CD4-positive, alpha-beta T cell (primary cell): ENCODE measurements around the gene CLEC2D. TPM values are rescaled to one million over a fixed set of nuclear protein-coding genes. Genes with fewer than 3 reads are reported as not detected.
"Not testable (repeated sequence)": the region's sequence is repeated elsewhere in the genome, so short reads cannot be mapped to it uniquely, and the experiment has no call there.

Experiments
- ATAC-seq: fragments of 200-7000 bp; cut with Tn5 transposase; one replicate; pipeline ENCODE4 v1.10.0; 2022; ENCODE audit warnings: mild to moderate bottlenecking; ENCODE audit not compliant: poor library complexity
- CTCF ChIA-PET: fragments of 350-600 bp; sonication (Branson Sonifier 250); formaldehyde crosslinking; loops from one replicate; lab custom pipeline; 2021; ENCODE audit warnings: antibody characterized with exemption, inconsistent platforms; lab: Charles Lee
- POLR2A ChIA-PET: fragments of 350-600 bp; sonication (Branson Sonifier 250); formaldehyde crosslinking; loops from one replicate; lab custom pipeline; 2021; ENCODE audit warnings: antibody characterized with exemption, inconsistent platforms; lab: Charles Lee
- DNase-seq, 14 experiments: peaks; one replicate each; pipeline ENCODE4 v3.0.0-alpha.2; 2013 to 2020; ENCODE audit warnings: mixed read lengths in 2 of 14
- H3K27ac ChIP-seq, 2 donors: one replicate each; pipeline versions ENCODE4 v1.5.1 to v1.7.0; 2013; ENCODE audit warnings: low read length in 2 of 2, low read depth in 1 of 2, mild to moderate bottlenecking in 1 of 2
- H3K27me3 ChIP-seq, 2 experiments: 1 replicate in 1 of 2; 2 replicates in 1 of 2; pipeline versions ENCODE4 v1.6.1 to v1.7.0; 2013; ENCODE audit warnings: low read length in 2 of 2, control low read depth in 1 of 2, mild to moderate bottlenecking in 1 of 2, moderate library complexity in 1 of 2; ENCODE audit not compliant: insufficient read depth in 2 of 2, control insufficient read depth in 1 of 2
- H3K36me3 ChIP-seq: one replicate; pipeline ENCODE4 v1.6.1; 2013; ENCODE audit warnings: low read length, control low read depth; ENCODE audit not compliant: insufficient read depth
- H3K4me1 ChIP-seq: one replicate; pipeline ENCODE4 v1.6.1; 2013; ENCODE audit warnings: low read length, control low read depth; ENCODE audit not compliant: insufficient read depth
- H3K4me3 ChIP-seq: one replicate; pipeline ENCODE4 v1.5.1; 2013; ENCODE audit warnings: mild to moderate bottlenecking, low read length, moderate library complexity
- H3K9me3 ChIP-seq, 2 experiments: 1 replicate in 1 of 2; 2 replicates in 1 of 2; pipeline versions ENCODE4 v1.6.1 to v1.7.0; 2013; ENCODE audit warnings: low read length in 2 of 2, mild to moderate bottlenecking in 2 of 2, control low read depth in 1 of 2, moderate library complexity in 1 of 2; ENCODE audit not compliant: control insufficient read depth in 1 of 2, insufficient read depth in 1 of 2
- H3K27ac Mint-ChIP-seq: one replicate; pipeline ENCODE4 v1.8.0; 2020; ENCODE audit warnings: mixed read lengths
- H3K27me3 Mint-ChIP-seq: one replicate; pipeline ENCODE4 v1.8.0; 2021; ENCODE audit warnings: mixed read lengths
- H3K36me3 Mint-ChIP-seq: one replicate; pipeline ENCODE4 v1.8.0; 2021; ENCODE audit warnings: low read depth, mixed read lengths
- H3K4me1 Mint-ChIP-seq: one replicate; pipeline ENCODE4 v1.8.0; 2021; ENCODE audit warnings: low read depth, mixed read lengths
- H3K4me3 Mint-ChIP-seq: one replicate; pipeline ENCODE4 v1.8.0; 2020; ENCODE audit warnings: mild to moderate bottlenecking, mixed read lengths
- H3K9me3 Mint-ChIP-seq: one replicate; pipeline ENCODE4 v1.8.0; 2020; ENCODE audit warnings: mixed read lengths
- intact Hi-C, 2 experiments: fragments of 100-400 bp; cut with DNase I in 1 of 2; cut with micrococcal nuclease in 1 of 2; formaldehyde crosslinking; loops; one replicate each; pipeline versions ENCODE4 v1.15.1 to v1.9.0; 2023 to 2025; cut with DNase I, micrococcal nuclease
- total RNA-seq, 174 experiments: library from RNA in 2 of 174; stranded (reverse) in 2 of 174; gene quantifications; one replicate each; pipeline ENCODE4 v1.2.3 and lab custom pipeline; 2021 to 2026
- TF ChIP-seq, protein P1 (sequence below): fragments of 200-600 bp; IDR thresholded peaks from one replicate; pipeline ENCODE4 v1.8.0; 2022; ENCODE audit warnings: antibody characterized with exemption, mild to moderate bottlenecking

CLEC2D gene
- total RNA-seq, 2 experiments from 2014 or later: 121 to 122 TPM

DNA sequence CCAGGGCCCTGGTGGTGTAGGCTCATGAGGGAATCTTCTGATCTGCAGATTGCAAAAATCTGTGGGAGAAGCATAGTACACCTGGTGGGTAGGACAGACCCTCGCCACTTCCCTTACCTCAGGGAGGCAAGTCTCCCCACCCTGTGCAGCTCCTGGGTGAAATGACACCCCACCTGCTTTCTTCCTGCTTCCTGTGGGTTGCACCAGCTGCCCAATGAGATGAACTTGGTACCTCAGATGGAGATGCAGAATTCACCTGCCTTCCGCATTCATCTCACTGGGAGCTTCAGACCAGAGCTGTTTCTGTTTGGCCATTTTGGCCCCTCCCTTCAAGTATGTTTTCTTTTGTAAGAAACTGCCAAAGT is 4.7 kb downstream of the CLEC2D start:
- H3K36me3 Mint-ChIP-seq: peaks cover 83% of the 10 kb centered on the region
- Histone ChIP-seq H3K27ac (peak overlapping the region; percentile 77 to 88), H3K4me1 (peaks cover 34% of the 10 kb centered on the region), H3K9me3 (peaks cover 0 to 3% of the 10 kb centered on the region in 2 experiments), H3K4me3 (peak overlapping the region; percentile 72), H3K27me3 (no peaks in the 10 kb centered on the region), H3K36me3 (peaks cover 30% of the 10 kb centered on the region)
- no peaks in the 10 kb centered on the region for H3K9me3 Mint-ChIP-seq
- H3K4me3 Mint-ChIP-seq: peak overlapping the region; percentile 87
- POLR2A ChIA-PET: interaction anchor here (0.8 to 12.3 kb wide), 21 partner anchors 9 to 333 kb away, joined by 3 to 238 read pairs (median 6); partner anchors contain the start of gene CD69
- H3K4me1 Mint-ChIP-seq: peaks cover 81% of the 10 kb centered on the region
- peak; percentile 21 for ATAC-seq
- DNase-seq: peak in 12 of 14 experiments; percentile 17 to 88 (median 36)
- CTCF ChIA-PET: interaction anchor here (0.8 to 1.6 kb wide), 2 partner anchors 9 to 34 kb away, joined by 3 to 6 read pairs; no protein-coding TSS in a partner anchor
- no peaks in the 10 kb centered on the region for H3K27me3 Mint-ChIP-seq
- peak overlapping the region; percentile 90 for H3K27ac Mint-ChIP-seq
- intact Hi-C loops: loop anchor here (5.0 kb wide), 3 partner anchors 33 to 193 kb away; partner anchors contain the start of gene CLEC2B (in 1 of the 2)
- TF ChIP-seq, protein P1, sequence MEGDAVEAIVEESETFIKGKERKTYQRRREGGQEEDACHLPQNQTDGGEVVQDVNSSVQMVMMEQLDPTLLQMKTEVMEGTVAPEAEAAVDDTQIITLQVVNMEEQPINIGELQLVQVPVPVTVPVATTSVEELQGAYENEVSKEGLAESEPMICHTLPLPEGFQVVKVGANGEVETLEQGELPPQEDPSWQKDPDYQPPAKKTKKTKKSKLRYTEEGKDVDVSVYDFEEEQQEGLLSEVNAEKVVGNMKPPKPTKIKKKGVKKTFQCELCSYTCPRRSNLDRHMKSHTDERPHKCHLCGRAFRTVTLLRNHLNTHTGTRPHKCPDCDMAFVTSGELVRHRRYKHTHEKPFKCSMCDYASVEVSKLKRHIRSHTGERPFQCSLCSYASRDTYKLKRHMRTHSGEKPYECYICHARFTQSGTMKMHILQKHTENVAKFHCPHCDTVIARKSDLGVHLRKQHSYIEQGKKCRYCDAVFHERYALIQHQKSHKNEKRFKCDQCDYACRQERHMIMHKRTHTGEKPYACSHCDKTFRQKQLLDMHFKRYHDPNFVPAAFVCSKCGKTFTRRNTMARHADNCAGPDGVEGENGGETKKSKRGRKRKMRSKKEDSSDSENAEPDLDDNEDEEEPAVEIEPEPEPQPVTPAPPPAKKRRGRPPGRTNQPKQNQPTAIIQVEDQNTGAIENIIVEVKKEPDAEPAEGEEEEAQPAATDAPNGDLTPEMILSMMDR: no peak

DNA sequence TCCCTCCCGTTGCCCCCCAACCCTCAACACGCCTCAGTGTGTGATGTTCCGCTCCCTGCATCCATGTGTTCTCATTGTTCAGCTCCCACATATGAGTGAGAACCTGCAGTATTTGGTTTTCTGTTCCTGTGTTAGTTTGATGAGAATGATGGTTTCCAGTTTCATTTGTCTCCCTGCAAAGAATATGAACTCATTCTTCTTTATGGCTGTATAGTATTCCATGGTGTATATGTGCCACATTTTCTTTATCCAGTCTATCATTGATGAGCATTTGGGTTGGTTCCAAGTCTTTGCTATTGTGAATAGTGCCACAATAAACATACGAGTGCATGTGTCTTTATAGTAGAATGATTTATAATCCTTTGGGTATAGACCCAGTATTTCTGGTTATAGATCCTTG is 13.0 kb downstream of the CLEC2D start:
- Mint-ChIP-seq H3K4me3 (peak overlapping the region; percentile 22), H3K36me3 (peaks cover 96% of the 10 kb centered on the region), H3K4me1 (peaks cover 87% of the 10 kb centered on the region), H3K27ac (peak overlapping the region; percentile 75)
- ChIA-PET POLR2A (interaction anchor here (0.7 to 12.3 kb wide), 11 partner anchors 8 to 75 kb away, joined by 3 to 238 read pairs (median 6); partner anchors contain the start of genes CLEC2D and KLRB1), CTCF (interaction anchor here (1.0 to 1.5 kb wide), 4 partner anchors 8 to 35 kb away, joined by 3 to 7 read pairs (median 4); no protein-coding TSS in a partner anchor)
- H3K27ac ChIP-seq, DNase-seq, ATAC-seq, H3K27me3 ChIP-seq, H3K9me3 Mint-ChIP-seq, H3K27me3 Mint-ChIP-seq, H3K4me3 ChIP-seq: not testable (repeated sequence)
- H3K9me3 ChIP-seq: peaks cover 0 to 19% of the 10 kb centered on the region in 2 experiments
- peaks cover 83% of the 10 kb centered on the region for H3K36me3 ChIP-seq
- H3K4me1 ChIP-seq: peaks cover 36% of the 10 kb centered on the region
- intact Hi-C loops: loop anchor here in 1 of 2 experiments (5.0 kb wide), 1 partner anchor 35 kb away; no protein-coding TSS in a partner anchor

DNA sequence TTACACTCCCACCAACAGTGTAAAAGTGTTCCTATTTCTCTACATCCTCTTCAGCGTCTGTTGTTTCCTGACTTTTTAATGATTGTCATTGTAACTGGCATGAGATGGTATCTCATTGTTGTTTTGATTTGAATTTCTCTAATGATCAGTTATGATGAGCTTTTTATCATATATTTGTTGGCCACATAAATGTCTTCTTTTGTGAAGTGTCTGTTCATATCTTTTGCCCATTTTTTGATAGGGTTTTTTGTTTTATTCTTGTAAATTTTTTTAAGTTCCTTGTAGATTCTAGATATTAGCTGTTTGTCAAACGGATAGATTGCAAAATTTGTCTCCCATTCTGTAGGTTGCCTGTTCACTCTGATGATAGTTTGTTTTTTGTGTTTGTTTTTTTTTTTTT is 13.4 kb downstream of the CLEC2D start:
- H3K27ac ChIP-seq, H3K4me3 ChIP-seq, H3K27me3 Mint-ChIP-seq, ATAC-seq, H3K27me3 ChIP-seq, DNase-seq, H3K9me3 Mint-ChIP-seq: not testable (repeated sequence)
- Mint-ChIP-seq H3K36me3 (peaks cover 96% of the 10 kb centered on the region), H3K4me3 (peak overlapping the region; percentile 12), H3K4me1 (peaks cover 83% of the 10 kb centered on the region), H3K27ac (peak overlapping the region; percentile 75)
- CTCF ChIA-PET: interaction anchor here (1.1 to 1.5 kb wide), 3 partner anchors 9 to 35 kb away, joined by 3 to 7 read pairs (median 4); no protein-coding TSS in a partner anchor
- intact Hi-C loops: loop anchor here in 1 of 2 experiments (5.0 kb wide), 1 partner anchor 36 kb away; no protein-coding TSS in a partner anchor
- Histone ChIP-seq H3K4me1 (peaks cover 37% of the 10 kb centered on the region), H3K9me3 (peaks cover 0 to 19% of the 10 kb centered on the region in 2 experiments), H3K36me3 (peaks cover 87% of the 10 kb centered on the region)
- POLR2A ChIA-PET: interaction anchor here (1.0 to 12.3 kb wide), 6 partner anchors 9 to 34 kb away, joined by 3 to 238 read pairs (median 10); no protein-coding TSS in a partner anchor

DNA sequence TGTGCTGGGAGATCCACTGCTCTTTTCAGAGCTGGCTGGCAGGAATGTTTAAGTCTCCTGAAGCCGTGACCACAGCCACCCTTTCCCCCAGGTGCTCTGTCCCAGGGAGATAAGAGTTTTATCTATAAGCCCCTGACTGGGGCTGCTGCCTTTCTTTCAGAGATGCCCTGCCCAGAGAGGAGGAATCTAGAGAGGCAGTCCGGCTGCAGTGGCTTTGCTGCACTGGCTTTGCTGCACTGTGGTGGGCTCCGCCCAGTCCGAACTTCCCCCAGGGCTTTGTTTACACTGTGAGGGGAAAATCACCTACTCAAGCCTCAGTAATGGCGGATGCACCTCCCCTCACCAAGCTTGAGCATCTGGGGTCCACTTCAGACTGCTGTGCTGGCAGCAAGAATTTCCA is 15.9 kb downstream of the CLEC2D start:
- Histone ChIP-seq H3K27ac (peak overlapping the region in 1 of 2 donors; percentile 35), H3K9me3 (peaks cover 0 to 26% of the 10 kb centered on the region in 2 experiments), H3K4me1 (peaks cover 37% of the 10 kb centered on the region), H3K36me3 (peaks cover 93% of the 10 kb centered on the region)
- ATAC-seq, H3K4me3 ChIP-seq, H3K27me3 Mint-ChIP-seq, DNase-seq, H3K27me3 ChIP-seq: not testable (repeated sequence)
- POLR2A ChIA-PET: interaction anchor here (0.6 to 7.6 kb wide), 7 partner anchors 11 to 38 kb away, joined by 3 to 49 read pairs (median 4); no protein-coding TSS in a partner anchor
- intact Hi-C loops: loop anchor here in 1 of 2 experiments (5.0 kb wide), 1 partner anchor 48 kb away; no protein-coding TSS in a partner anchor
- Mint-ChIP-seq H3K9me3 (peaks cover 10% of the 10 kb centered on the region), H3K36me3 (peaks cover 100% of the 10 kb centered on the region), H3K4me3 (peak overlapping the region; percentile 15), H3K4me1 (peaks cover 72% of the 10 kb centered on the region), H3K27ac (peak overlapping the region; percentile 81)
- CTCF ChIA-PET: interaction anchor here (1.9 kb wide), 1 partner anchor 23 kb away, joined by 7 read pairs; no protein-coding TSS in a partner anchor
